Measurements from ENCODE around the gene SOX21.
"Not testable (repeated sequence)": the region's sequence is repeated elsewhere in the genome, so short reads cannot be mapped to it uniquely, and the experiment has no call there.

Gene SOX21
- total RNA-seq: 0 reads per million in 4 experiments

DNA sequence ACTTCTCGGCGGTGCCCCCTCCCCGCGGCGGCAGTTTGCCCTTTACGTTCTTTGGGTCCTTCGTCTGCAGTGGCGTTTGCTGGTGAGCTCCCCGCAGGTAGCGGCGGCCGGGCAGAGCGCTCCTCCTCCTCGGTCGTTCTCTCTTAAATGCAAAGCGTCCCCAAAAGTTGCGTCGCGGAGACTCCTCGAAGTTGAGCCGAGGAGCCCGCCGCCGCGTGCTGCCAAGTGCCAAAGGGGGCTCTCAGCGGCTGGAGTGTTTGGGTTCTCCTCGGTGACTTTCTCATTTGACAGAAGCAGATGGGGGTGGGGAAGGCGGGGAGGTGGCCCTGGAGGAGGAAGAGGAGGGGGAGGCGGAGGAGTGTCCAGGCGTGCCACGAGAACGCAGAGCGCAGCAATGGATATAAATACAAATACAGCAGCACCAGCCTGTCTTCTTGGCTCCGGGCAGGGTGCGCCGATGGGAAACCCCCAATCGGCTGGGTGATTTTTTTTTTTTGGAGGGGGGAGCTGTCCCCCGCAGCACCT is at the start of gene SOX21:
TSS of gene SOX21 (minus strand) at position 259 of the 525 bp plus-strand sequence. CDS start 496 bp downstream, outside the sequence.
- DNase-seq: no peak

GRCh38 chr13:94761407-94761806 is 49.1 kb upstream of the SOX21 start:
- DNase-seq: no peak

GRCh38 chr13:94759120-94759728 is 46.9 kb upstream of the SOX21 start:
- DNase-seq: no peak

GRCh38 chr13:94758436-94758960 is 46.2 kb upstream of the SOX21 start:
- no peak for DNase-seq

GRCh38 chr13:94753327-94753726 is 41.0 kb upstream of the SOX21 start:
- DNase-seq: no peak

DNA sequence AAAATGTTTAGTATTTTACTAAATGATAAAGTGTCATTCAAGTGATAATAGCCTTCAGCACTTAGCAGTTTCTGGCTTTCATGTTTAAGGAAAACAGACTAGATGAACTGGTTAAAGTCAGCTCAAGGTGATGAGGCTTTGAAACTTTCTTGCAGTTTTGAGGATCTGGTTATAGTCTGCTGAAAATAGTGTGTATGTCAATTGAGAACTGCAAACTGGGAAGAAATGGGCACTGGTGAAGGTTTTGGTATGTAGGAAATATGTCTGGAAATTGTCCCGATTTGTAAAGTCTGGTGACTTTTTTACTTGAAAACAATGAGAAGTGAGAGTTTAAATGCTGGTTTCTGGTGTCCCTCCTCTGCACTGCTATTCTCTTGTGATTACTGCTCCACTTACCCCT is 36.8 kb upstream of the SOX21 start:
- no peak for DNase-seq

- no peak for DNase-seq
Observed at GRCh38 chr13:94739235-94739634, 26.9 kb upstream of the SOX21 start.

GRCh38 chr13:94731028-94731427 is 18.7 kb upstream of the SOX21 start:
- no peak for DNase-seq

- not testable (repeated sequence) for DNase-seq
Observed at GRCh38 chr13:94729941-94730340, 17.6 kb upstream of the SOX21 start.

DNA sequence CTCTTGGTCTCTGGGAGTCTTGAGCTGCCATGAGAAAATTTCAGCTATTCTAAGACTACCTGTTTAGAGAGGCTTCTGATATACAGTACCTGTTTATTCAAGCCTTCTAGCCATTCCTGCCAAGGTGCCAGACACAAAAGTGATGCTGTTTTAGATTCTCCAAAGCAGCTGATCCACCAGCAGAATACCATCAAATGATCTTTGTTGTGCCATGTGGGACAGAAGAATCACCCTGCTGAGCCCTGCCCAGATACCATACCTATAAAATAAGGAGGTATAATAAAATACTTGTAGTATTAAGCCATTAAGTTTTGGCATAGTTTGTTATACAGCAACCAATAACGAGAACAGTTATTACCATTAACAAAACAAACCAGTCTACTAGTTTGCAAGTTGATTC is 14.1 kb upstream of the SOX21 start:
- no peak for DNase-seq

DNA sequence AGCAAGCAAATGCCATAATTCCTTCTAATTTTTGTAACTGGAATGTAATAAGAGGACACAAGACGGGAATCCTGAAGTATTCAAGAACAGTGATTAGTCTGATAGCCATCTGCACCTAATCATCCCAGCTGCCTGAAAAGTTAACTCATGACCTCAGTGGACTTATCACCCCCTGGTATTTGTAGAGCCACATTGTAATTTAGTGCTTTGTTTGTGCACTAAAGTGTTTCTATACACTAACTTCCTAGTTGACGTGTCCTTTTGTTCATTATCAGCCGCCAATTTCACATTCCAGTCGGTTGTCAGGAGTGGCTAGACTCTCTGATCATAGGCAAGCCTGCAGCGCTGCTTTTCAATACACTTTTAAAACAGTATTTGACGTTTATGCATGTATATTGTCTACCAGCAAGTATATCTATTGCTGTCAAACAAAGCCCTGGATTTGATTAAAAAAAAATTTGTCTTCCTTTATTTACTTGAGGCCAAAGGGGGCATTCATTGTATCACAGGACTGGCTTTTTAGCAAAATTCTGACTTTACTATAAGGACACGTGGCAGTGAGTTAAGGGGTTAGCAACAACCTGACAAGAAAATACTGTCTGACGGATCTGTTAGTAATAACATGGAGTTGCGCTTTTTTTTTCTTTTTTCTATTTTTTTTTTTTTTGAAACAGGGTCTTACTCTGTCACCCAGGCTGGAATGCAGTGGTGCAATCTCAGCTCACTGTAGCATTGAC is 10.4 kb upstream of the SOX21 start:
- DNase-seq: no peak

- DNase-seq: not testable (repeated sequence)
Observed at GRCh38 chr13:94718697-94719096, 6.4 kb upstream of the SOX21 start.

DNA sequence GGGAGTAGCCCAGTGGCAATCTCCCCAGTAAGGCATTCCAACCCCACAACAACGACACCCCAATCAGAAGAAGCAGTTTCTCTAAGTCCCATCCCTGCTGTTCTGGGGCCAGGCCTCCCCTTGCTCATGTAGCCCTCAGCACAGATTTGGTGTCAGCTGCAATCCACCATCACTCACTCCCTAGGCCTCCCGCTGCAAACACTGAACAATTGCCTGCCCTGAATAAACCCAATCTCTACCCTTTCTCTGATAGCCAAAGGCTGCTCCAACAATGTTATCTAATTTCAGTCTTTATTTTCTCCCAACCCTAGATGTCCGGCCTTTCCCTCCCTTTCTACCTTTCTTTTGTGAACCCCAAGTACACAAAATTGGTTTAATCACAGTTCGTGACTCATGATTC is 5.6 kb upstream of the SOX21 start:
- no peak for DNase-seq

GRCh38 chr13:94716016-94716415 is 3.7 kb upstream of the SOX21 start:
- no peak for DNase-seq

- no peak for DNase-seq
Observed at GRCh38 chr13:94713561-94714182, 1.3 kb upstream of the SOX21 start.

GRCh38 chr13:94712812-94713560 is 641 bp upstream of the SOX21 start:
- DNase-seq: no peak

DNA sequence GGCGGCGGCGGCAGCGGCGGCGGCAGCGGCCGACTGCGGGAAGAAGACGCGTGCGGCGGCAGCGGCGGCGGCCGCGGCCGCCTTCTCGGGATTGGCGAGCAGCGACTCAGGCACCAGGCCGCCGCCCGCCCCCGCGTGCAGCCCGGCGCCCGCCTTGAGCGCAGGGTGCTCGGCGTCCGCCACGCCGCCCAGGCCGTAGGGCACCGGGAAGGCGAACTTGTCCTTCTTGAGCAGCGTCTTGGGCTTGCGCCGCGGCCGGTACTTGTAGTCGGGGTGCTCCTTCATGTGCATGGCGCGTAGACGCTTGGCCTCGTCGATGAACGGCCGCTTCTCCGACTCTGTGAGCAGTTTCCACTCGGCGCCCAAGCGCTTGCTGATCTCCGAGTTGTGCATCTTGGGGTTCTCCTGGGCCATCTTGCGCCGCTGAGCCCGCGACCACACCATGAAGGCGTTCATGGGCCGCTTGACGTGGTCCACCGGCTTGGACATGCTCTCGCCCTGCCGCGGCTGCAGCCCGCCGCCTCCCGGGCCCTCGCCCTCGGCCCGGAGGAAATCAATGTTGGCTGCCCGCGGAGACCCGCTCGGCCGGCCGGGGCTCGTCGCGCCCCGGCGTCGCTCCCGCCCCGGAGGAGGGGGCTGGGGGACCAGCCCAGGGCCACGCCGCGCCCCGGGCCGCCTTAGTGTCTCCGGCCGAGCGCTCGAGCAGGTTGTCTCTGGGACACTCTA is 621 bp downstream of the SOX21 start:
- DNase-seq: no peak

GRCh38 chr13:94710881-94711560 is 1.3 kb downstream of the SOX21 start:
- DNase-seq: no peak

GRCh38 chr13:94710065-94710781 is 2.1 kb downstream of the SOX21 start:
- DNase-seq: no peak

DNA sequence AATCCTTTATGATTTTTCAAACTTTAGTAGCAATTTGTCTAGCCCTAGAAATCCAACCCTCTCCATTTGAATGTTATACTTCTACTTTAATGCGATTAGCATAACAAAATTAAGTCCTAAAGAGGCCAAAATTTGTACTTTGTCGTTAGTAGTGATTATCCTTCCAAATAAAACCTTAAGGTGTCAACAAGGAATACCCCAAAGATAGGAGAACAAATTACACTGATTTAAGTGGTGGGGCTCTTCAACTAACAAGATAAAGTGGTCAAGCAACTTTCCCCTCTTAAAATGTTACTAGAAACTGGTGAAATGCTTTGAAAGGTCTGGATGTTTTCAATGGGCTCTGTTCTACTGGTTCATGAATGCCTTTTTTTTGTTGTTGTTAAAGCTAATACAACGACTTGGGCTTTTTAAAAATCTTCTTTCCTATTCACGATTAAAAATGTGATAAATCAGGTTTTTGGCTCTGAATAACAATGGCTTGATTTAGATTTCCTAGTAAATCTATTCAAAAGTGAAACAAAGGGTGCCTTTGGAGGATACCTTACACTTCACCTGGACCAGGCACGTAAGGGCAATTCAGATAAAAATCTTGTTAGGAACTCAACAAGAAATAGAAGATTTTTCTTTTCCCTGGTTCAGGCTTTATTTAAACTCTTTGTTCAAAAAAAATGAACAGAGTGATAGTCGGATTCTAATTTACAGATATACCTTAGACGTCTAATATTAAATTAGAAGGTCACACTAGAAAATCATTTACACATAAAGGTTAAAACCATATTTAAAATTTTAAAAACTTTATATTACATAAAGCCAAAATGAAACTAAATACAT is 3.1 kb downstream of the SOX21 start:
- no peak for DNase-seq

Measured in effector CD8-positive, alpha-beta T cell (primary cell).